Fibroblast of lung (primary cell): ENCODE measurements around the gene MICAL3. TPM values are rescaled to one million over a fixed set of nuclear protein-coding genes. Genes with fewer than 3 reads are reported as not detected.

Experiments used
- DNase-seq, 2 donors: peaks; one replicate each; pipeline versions ENCODE4 v3.0.0 to v3.0.0-alpha.2; 2010; ENCODE audit warnings: low read depth in 2 of 2
- H2AFZ ChIP-seq: 2 replicates; pipeline ENCODE4 v1.5.1; 2012; ENCODE audit warnings: low read length, control low read depth, inconsistent platforms
- H3K27ac ChIP-seq: 2 replicates; pipeline ENCODE4 v1.5.1; 2011; ENCODE audit warnings: low read length, control low read depth; ENCODE audit not compliant: insufficient read depth
- H3K27me3 ChIP-seq: 2 replicates; pipeline ENCODE4 v1.5.1; 2011; ENCODE audit warnings: mild to moderate bottlenecking, low read length; ENCODE audit not compliant: control insufficient read depth, insufficient read depth
- H3K36me3 ChIP-seq: 2 replicates; pipeline ENCODE4 v1.5.1; 2011; ENCODE audit warnings: low read length; ENCODE audit not compliant: control insufficient read depth, insufficient read depth
- H3K4me1 ChIP-seq: 2 replicates; pipeline ENCODE4 v1.5.1; 2011; ENCODE audit warnings: low read length; ENCODE audit not compliant: control insufficient read depth, insufficient read depth; ENCODE audit errors: extremely low read depth
- H3K4me2 ChIP-seq: 2 replicates; pipeline ENCODE4 v1.5.1; 2011; ENCODE audit warnings: low read length, control low read depth; ENCODE audit not compliant: insufficient read depth; ENCODE audit errors: extremely low read depth
- H3K4me3 ChIP-seq, 4 experiments: fragments of 200-600 bp in 1 of 4; sonication (generic) in 1 of 4; replicated peaks in 1 of 4; 2 replicates each; pipeline ENCODE4 v1.5.1; 2011 to 2016; ENCODE audit warnings: low read length in 4 of 4, low read depth in 3 of 4, mild to moderate bottlenecking in 3 of 4, control low read depth in 2 of 4, inconsistent platforms in 1 of 4, mixed read lengths in 1 of 4; ENCODE audit not compliant: insufficient read depth in 1 of 4; ENCODE audit errors: control extremely low read depth in 1 of 4
- H3K79me2 ChIP-seq: 2 replicates; pipeline ENCODE4 v1.5.1; 2012; ENCODE audit warnings: mild to moderate bottlenecking, low read length, inconsistent platforms; ENCODE audit not compliant: control insufficient read depth, insufficient read depth
- H3K9ac ChIP-seq: 2 replicates; pipeline ENCODE4 v1.5.1; 2011; ENCODE audit warnings: mild to moderate bottlenecking, low read length, control low read depth; ENCODE audit not compliant: insufficient read depth
- H3K9me3 ChIP-seq: 2 replicates; pipeline ENCODE4 v1.5.1; 2012; ENCODE audit warnings: low read depth, low read length; ENCODE audit not compliant: control insufficient read depth, insufficient read depth
- H4K20me1 ChIP-seq: 2 replicates; pipeline ENCODE4 v1.5.1; 2011; ENCODE audit warnings: low read length; ENCODE audit not compliant: control insufficient read depth, insufficient read depth; ENCODE audit errors: extremely low read depth
- EZH2 ChIP-seq: IDR thresholded peaks from 2 replicates; pipeline ENCODE4 v1.5.1; 2012; ENCODE audit warnings: low read length, control low read depth, mild to moderate bottlenecking; ENCODE audit errors: missing control alignments
- polyA plus RNA-seq, 2 donors: library from polyadenylated mRNA; depleted of rRNA in 1 of 2; stranded (reverse) in 1 of 2; unstranded in 1 of 2; fragments of >200 nt; gene quantifications; 2 replicates each; pipeline ENCODE4 v1.2.1, GENCODE V29; 2011 to 2012; ENCODE audit warnings: missing spikeins in 1 of 2
- total RNA-seq: library from RNA; depleted of rRNA; stranded (reverse); fragments of >200 nt; gene quantifications from 2 replicates; pipeline ENCODE4 v1.2.1, GENCODE V29; 2014
- TF ChIP-seq, protein P1 (sequence below), 2 donors: IDR thresholded peaks in 1 of 2; conservative IDR thresholded peaks in 1 of 2; 1 replicate in 1 of 2; 2 replicates in 1 of 2; pipeline ENCODE4 v1.5.1; 2011 to 2012; ENCODE audit warnings: low read length in 2 of 2, control low read depth in 1 of 2, inconsistent platforms in 1 of 2, low read depth in 1 of 2, mild to moderate bottlenecking in 1 of 2

Gene MICAL3
- total and polyA plus RNA-seq, 2 donors (not counting 1 experiment from before 2014, with no cell fraction given), result 10.8 to 22.6 TPM

DNA sequence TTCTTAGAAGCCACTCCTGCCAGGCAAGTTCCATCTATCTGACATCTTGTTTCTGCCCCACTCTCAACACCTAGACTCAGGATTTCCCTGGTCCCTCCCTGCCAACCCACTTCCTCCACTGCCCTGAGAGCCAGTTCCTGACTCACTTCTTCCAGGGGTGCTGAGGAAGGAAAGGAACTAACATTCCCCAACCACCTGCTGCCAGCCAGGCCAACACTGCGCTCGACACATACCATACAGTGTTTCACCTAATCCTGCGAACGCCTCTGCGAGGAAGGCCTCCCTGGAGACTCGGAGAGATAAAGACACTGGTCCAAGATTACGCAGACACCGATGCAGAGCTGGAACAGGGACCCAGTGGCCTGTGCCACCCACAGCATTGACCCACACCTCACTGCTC is 40.2 kb downstream of the MICAL3 start:
- DNase-seq, result no peak
- Histone ChIP-seq H3K4me3 (no peak overlapping the region), H3K27ac (no peak overlapping the region), H4K20me1 (no peaks in the 10 kb centered on the region), H3K36me3 (no peaks in the 10 kb centered on the region), H2AFZ (no peak overlapping the region), H3K4me2 (no peak overlapping the region), H3K79me2 (peaks cover 35% of the 10 kb centered on the region), H3K4me1 (peaks cover 12% of the 10 kb centered on the region), H3K9ac (no peak overlapping the region), H3K9me3 (no peaks in the 10 kb centered on the region), H3K27me3 (no peaks in the 10 kb centered on the region)
- TF ChIP-seq, protein P1, sequence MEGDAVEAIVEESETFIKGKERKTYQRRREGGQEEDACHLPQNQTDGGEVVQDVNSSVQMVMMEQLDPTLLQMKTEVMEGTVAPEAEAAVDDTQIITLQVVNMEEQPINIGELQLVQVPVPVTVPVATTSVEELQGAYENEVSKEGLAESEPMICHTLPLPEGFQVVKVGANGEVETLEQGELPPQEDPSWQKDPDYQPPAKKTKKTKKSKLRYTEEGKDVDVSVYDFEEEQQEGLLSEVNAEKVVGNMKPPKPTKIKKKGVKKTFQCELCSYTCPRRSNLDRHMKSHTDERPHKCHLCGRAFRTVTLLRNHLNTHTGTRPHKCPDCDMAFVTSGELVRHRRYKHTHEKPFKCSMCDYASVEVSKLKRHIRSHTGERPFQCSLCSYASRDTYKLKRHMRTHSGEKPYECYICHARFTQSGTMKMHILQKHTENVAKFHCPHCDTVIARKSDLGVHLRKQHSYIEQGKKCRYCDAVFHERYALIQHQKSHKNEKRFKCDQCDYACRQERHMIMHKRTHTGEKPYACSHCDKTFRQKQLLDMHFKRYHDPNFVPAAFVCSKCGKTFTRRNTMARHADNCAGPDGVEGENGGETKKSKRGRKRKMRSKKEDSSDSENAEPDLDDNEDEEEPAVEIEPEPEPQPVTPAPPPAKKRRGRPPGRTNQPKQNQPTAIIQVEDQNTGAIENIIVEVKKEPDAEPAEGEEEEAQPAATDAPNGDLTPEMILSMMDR (conservative IDR thresholded peaks at IDR 0.05 in 1 of 2, IDR thresholded peaks at IDR 0.05 in 1 of 2; ENCODE audit: low read depth in 1 of 2, low read length in 2 of 2), result no peak
- TF ChIP-seq EZH2, result no peak

DNA sequence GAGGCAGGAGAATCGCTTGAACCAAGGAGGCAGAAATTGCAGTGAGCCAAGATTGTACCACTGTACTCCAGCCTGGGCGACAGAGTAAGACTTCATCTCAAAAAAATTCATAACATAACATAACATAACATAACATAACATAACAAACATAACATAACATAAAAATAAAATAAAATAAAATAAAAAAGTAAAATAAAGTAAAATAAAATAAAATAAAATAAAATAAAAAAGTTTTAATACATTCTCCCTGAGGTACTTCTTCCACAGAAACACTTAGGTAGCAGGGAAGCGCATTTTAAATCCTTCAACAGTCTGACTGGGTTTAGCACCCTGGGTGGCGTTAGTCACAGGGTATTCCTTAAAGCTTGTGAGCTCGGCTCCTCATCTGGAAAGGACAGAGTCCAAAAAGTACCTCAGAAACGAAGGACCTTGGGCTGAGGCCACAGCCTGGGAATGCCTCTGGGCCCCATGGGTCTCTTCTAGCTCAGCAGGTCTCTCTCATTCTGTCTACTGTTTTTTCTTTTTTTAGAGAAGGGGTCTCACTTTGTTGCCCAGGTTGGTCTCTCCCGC is 41.7 kb downstream of the MICAL3 start:
- H3K27ac ChIP-seq, result no peak overlapping the region
- H3K4me2 ChIP-seq, result no peak overlapping the region
- no peak overlapping the region for H3K9ac ChIP-seq
- no peak overlapping the region for H2AFZ ChIP-seq
- no peaks in the 10 kb centered on the region for H4K20me1 ChIP-seq
- TF ChIP-seq, protein P1 (conservative IDR thresholded peaks at IDR 0.05 in 1 of 2, IDR thresholded peaks at IDR 0.05 in 1 of 2; ENCODE audit: low read depth in 1 of 2, low read length in 2 of 2), result no peak
- TF ChIP-seq EZH2, result no peak
- H3K4me1 ChIP-seq, result peaks cover 10% of the 10 kb centered on the region
- no peak for DNase-seq
- no peaks in the 10 kb centered on the region for H3K36me3 ChIP-seq
- H3K27me3 ChIP-seq, result no peaks in the 10 kb centered on the region
- H3K79me2 ChIP-seq, result peaks cover 33% of the 10 kb centered on the region
- H3K4me3 ChIP-seq, result no peak overlapping the region
- no peaks in the 10 kb centered on the region for H3K9me3 ChIP-seq

DNA sequence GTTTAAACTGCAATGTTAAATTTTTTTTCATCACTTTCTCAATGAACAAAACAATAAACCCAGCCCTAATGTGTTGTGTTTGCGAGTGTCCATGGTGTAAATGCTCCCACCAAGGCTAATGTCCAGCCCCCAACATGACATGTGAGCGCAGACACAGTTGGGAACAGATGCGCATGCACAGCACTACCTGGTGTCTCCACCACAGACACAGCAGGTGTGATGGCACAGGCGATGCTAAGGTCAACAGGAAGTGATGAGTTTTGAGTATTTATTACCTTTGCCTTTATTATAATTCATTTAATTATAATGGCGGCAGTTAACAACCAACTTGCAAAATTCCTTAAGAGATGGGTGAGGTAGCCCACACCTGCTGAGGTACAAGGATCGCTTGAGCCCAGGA is 42.9 kb downstream of the MICAL3 start:
- Histone ChIP-seq H2AFZ (no peak overlapping the region), H3K36me3 (no peaks in the 10 kb centered on the region), H3K9me3 (no peaks in the 10 kb centered on the region), H4K20me1 (no peaks in the 10 kb centered on the region), H3K4me3 (no peak overlapping the region), H3K79me2 (peaks cover 32% of the 10 kb centered on the region), H3K9ac (no peak overlapping the region), H3K27me3 (no peaks in the 10 kb centered on the region), H3K27ac (no peak overlapping the region), H3K4me2 (no peak overlapping the region), H3K4me1 (peaks cover 8% of the 10 kb centered on the region)
- DNase-seq, result no peak
- TF ChIP-seq, protein P1 (conservative IDR thresholded peaks at IDR 0.05 in 1 of 2, IDR thresholded peaks at IDR 0.05 in 1 of 2; ENCODE audit: low read depth in 1 of 2, low read length in 2 of 2), result no peak
- TF ChIP-seq EZH2, result no peak
